HEK293T (cell line): ENCODE data around the gene MESD.

Experiments
- ARNT ChIP-seq: fragments of 450-650 bp; IDR thresholded peaks from 2 replicates; pipeline ENCODE4 v1.6.1; 2017; ENCODE audit warnings: mild to moderate bottlenecking
- BHLHE40 ChIP-seq: fragments of 450-650 bp; IDR thresholded peaks from 2 replicates; pipeline ENCODE4 v1.6.1; 2016; ENCODE audit warnings: mild to moderate bottlenecking, moderate library complexity, borderline replicate concordance
- ELF4 ChIP-seq: fragments of 450-650 bp; IDR thresholded peaks from 2 replicates; pipeline ENCODE4 v1.6.1; 2017; ENCODE audit warnings: antibody characterized with exemption
- FOXA1 ChIP-seq: fragments of 450-650 bp; IDR thresholded peaks from 2 replicates; pipeline ENCODE4 v1.6.1; 2016; ENCODE audit warnings: mild to moderate bottlenecking
- FOXM1 ChIP-seq: fragments of 450-650 bp; IDR thresholded peaks from 2 replicates; pipeline ENCODE4 v1.6.1; 2017; ENCODE audit warnings: mild to moderate bottlenecking, borderline replicate concordance
- LEF1 ChIP-seq: fragments of 450-650 bp; IDR thresholded peaks from 2 replicates; pipeline ENCODE4 v1.6.1; 2017; ENCODE audit warnings: mild to moderate bottlenecking, borderline replicate concordance
- PKNOX1 ChIP-seq: fragments of 450-650 bp; IDR thresholded peaks from 2 replicates; pipeline ENCODE4 v1.6.1; 2016
- SUZ12 ChIP-seq: fragments of 450-650 bp; IDR thresholded peaks from 2 replicates; pipeline ENCODE4 v1.6.1; 2016; ENCODE audit warnings: mild to moderate bottlenecking
- TARDBP ChIP-seq: fragments of 450-650 bp; IDR thresholded peaks from 2 replicates; pipeline ENCODE4 v1.6.1; 2016

DNA sequence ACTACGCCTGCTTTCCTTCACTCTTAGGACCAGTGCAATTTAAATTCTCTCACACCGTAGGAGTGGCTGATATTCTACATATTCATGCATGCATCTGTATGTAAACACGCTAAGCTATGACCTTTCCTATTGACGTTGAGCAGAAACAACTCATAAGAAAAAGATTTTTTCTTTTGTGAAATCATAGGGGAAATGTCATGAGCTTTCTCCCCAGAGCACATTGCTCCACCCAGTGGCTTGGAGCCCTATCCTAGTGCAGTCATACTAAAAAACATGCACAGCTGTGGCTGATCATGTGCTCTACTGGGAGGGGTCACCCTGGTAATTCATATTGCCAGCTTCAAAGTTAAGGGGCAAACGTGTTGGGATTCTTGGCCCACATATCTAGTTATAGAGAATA is 1.8 kb upstream of the MESD start:
- TF ChIP-seq PKNOX1 (no peak), BHLHE40 (no peak), FOXM1 (no peak), SUZ12 (no peak), LEF1 (no peak), TARDBP (no peak), FOXA1 (no peak), ELF4 (no peak), ARNT (no peak)
